Skeletal muscle tissue (tissue), 4 donors: ENCODE results near the gene GINS2. TPM values are rescaled to one million over a fixed set of nuclear protein-coding genes. Genes with fewer than 3 reads are reported as not detected.

ENCODE experiments used
- H3K27ac ChIP-seq: one replicate; pipeline ENCODE4 v1.7.0; 2013; ENCODE audit warnings: mild to moderate bottlenecking, low read depth, low read length, inconsistent platforms
- H3K27me3 ChIP-seq, 3 donors: one replicate each; pipeline ENCODE4 v1.7.0; 2013; ENCODE audit warnings: low read length in 3 of 3; ENCODE audit not compliant: control insufficient read depth in 3 of 3, insufficient read depth in 3 of 3
- H3K36me3 ChIP-seq, 3 donors: one replicate each; pipeline ENCODE4 v1.7.0; 2013; ENCODE audit warnings: low read length in 3 of 3; ENCODE audit not compliant: control insufficient read depth in 3 of 3, insufficient read depth in 3 of 3
- H3K4me1 ChIP-seq, 3 donors: one replicate each; pipeline ENCODE4 v1.7.0; 2013; ENCODE audit warnings: low read length in 3 of 3, mild to moderate bottlenecking in 3 of 3; ENCODE audit not compliant: control insufficient read depth in 3 of 3, insufficient read depth in 3 of 3
- H3K4me3 ChIP-seq, 3 donors: one replicate each; pipeline ENCODE4 v1.7.0; 2013; ENCODE audit warnings: low read length in 3 of 3
- H3K9ac ChIP-seq, 3 donors: one replicate each; pipeline ENCODE4 v1.7.0; 2013; ENCODE audit warnings: low read length in 3 of 3, mild to moderate bottlenecking in 3 of 3, moderate library complexity in 2 of 3, low read depth in 1 of 3
- H3K9me3 ChIP-seq, 3 donors: one replicate each; pipeline ENCODE4 v1.7.0; 2013; ENCODE audit warnings: low read length in 3 of 3; ENCODE audit not compliant: control insufficient read depth in 3 of 3
- total RNA-seq: library from RNA; depleted of rRNA; stranded (reverse); fragments of >200 nt; gene quantifications from one replicate; pipeline ENCODE4 v1.2.3, GENCODE V29; 2014
- donor health status: Osteomylitis.

GINS2 gene
- total RNA-seq, 1 donor from 2014 or later, result 4.7 TPM

GRCh38 chr16:85631802-85632393 is 56.9 kb downstream of the GINS2 start:
- Histone ChIP-seq H3K4me3 (no peak overlapping the region), H3K27ac (no peak overlapping the region), H3K4me1 (peaks cover 25 to 61% (median 48%) of the 10 kb centered on the region in 3 donors)

GRCh38 chr16:85631230-85631629 is 57.5 kb downstream of the GINS2 start:
- Histone ChIP-seq H3K9ac (peak overlapping the region in 1 of 3 donors; percentile 8), H3K27me3 (no peaks in the 10 kb centered on the region), H3K4me3 (no peak overlapping the region), H3K4me1 (peaks cover 25 to 67% (median 53%) of the 10 kb centered on the region in 3 donors), H3K36me3 (peaks cover 0 to 6% (median 4%) of the 10 kb centered on the region in 3 donors), H3K27ac (no peak overlapping the region), H3K9me3 (peaks cover 0 to 4% (median 3%) of the 10 kb centered on the region in 3 donors)

More at GRCh38 chr16:85631802-85632393, 56.9 kb downstream of the GINS2 start:
- H3K27me3 ChIP-seq, result no peaks in the 10 kb centered on the region
- H3K9ac ChIP-seq, result no peak overlapping the region
- peaks cover 0 to 4% (median 3%) of the 10 kb centered on the region in 3 donors for H3K9me3 ChIP-seq
- H3K36me3 ChIP-seq, result peaks cover 0 to 6% (median 4%) of the 10 kb centered on the region in 3 donors

GRCh38 chr16:85629853-85630252 is 58.9 kb downstream of the GINS2 start:
- peaks cover 0 to 4% (median 3%) of the 10 kb centered on the region in 3 donors for H3K9me3 ChIP-seq
- H3K9ac ChIP-seq, result no peak overlapping the region
- no peaks in the 10 kb centered on the region for H3K27me3 ChIP-seq
- no peak overlapping the region for H3K4me3 ChIP-seq
- no peak overlapping the region for H3K27ac ChIP-seq
- peaks cover 25 to 66% (median 49%) of the 10 kb centered on the region in 3 donors for H3K4me1 ChIP-seq
- peaks cover 0 to 6% (median 4%) of the 10 kb centered on the region in 3 donors for H3K36me3 ChIP-seq

- Histone ChIP-seq H3K9me3 (peaks cover 0 to 4% (median 3%) of the 10 kb centered on the region in 3 donors), H3K36me3 (peaks cover 0 to 4% (median 3%) of the 10 kb centered on the region in 3 donors), H3K4me3 (peak overlapping the region in 1 of 3 donors; percentile 13), H3K27me3 (no peaks in the 10 kb centered on the region), H3K9ac (no peak overlapping the region), H3K4me1 (peaks cover 25 to 68% (median 49%) of the 10 kb centered on the region in 3 donors), H3K27ac (peak overlapping the region; percentile 94)
Observed at GRCh38 chr16:85629326-85629725, 59.4 kb downstream of the GINS2 start.

- H3K36me3 ChIP-seq, result no peaks in the 10 kb centered on the region
- H3K4me1 ChIP-seq, result peaks cover 25 to 74% (median 52%) of the 10 kb centered on the region in 3 donors
- peak overlapping the region; percentile 94 for H3K27ac ChIP-seq
- no peaks in the 10 kb centered on the region for H3K27me3 ChIP-seq
- H3K4me3 ChIP-seq, result peak overlapping the region in 2 of 3 donors; percentile 10 to 54
- H3K9ac ChIP-seq, result peak overlapping the region; percentile 57 to 90 (median 89)
- peaks cover 0 to 4% (median 3%) of the 10 kb centered on the region in 3 donors for H3K9me3 ChIP-seq
Observed at GRCh38 chr16:85628645-85629044, 60.1 kb downstream of the GINS2 start.

- H3K4me3 ChIP-seq, result peak overlapping the region; percentile 10 to 54 (median 23)
- peak overlapping the region; percentile 94 for H3K27ac ChIP-seq
- H3K9me3 ChIP-seq, result peaks cover 0 to 4% (median 3%) of the 10 kb centered on the region in 3 donors
- peak overlapping the region; percentile 57 to 90 (median 89) for H3K9ac ChIP-seq
- H3K27me3 ChIP-seq, result no peaks in the 10 kb centered on the region
- peaks cover 27 to 79% (median 53%) of the 10 kb centered on the region in 3 donors for H3K4me1 ChIP-seq
- H3K36me3 ChIP-seq, result no peaks in the 10 kb centered on the region
Observed at GRCh38 chr16:85628265-85628556, 60.5 kb downstream of the GINS2 start.

GRCh38 chr16:85627526-85628264 is 61.1 kb downstream of the GINS2 start:
- no peaks in the 10 kb centered on the region for H3K36me3 ChIP-seq
- peak overlapping the region; percentile 23 to 63 (median 63) for H3K4me3 ChIP-seq
- no peaks in the 10 kb centered on the region for H3K27me3 ChIP-seq
- H3K4me1 ChIP-seq, result peaks cover 32 to 84% (median 56%) of the 10 kb centered on the region in 3 donors
- H3K27ac ChIP-seq, result peak overlapping the region; percentile 94
- H3K9me3 ChIP-seq, result peaks cover 0 to 4% (median 3%) of the 10 kb centered on the region in 3 donors
- peak overlapping the region; percentile 74 to 90 (median 89) for H3K9ac ChIP-seq

DNA sequence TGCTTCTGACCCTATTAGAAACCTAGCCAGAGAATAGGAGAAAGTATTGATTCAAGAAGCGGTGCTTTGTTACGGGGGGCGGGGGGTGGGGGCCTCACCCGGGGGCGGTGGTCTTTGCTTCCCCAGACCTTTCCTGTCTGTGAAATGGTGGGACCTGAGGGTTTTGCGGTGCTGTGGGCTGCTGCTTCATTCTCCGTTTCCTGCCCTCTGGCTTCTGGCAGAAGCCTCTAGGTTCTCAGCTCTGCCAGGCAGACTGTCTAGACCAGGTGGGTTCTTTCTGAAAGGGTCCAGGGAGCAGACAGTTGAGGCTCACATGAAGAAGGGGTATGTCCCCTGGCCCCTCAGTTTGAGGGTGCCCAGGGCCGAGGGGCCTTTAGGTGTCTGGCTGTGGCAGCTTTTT is 61.7 kb downstream of the GINS2 start:
- Histone ChIP-seq H3K4me1 (peaks cover 33 to 86% (median 59%) of the 10 kb centered on the region in 3 donors), H3K9ac (peak overlapping the region in 2 of 3 donors; percentile 89 to 90), H3K9me3 (peaks cover 0 to 4% (median 3%) of the 10 kb centered on the region in 3 donors), H3K27me3 (no peaks in the 10 kb centered on the region), H3K4me3 (no peak overlapping the region), H3K27ac (peak overlapping the region; percentile 94), H3K36me3 (no peaks in the 10 kb centered on the region)
